DND-41 (cell line): ENCODE measurements around the gene CATSPER3.

Source experiments
- ATAC-seq: fragments of 200-7000 bp; cut with Tn5 transposase; 3 replicates; pipeline ENCODE4 v1.9.1; 2021; ENCODE audit warnings: low read depth; ENCODE audit not compliant: insufficient read depth
- DNase-seq: peaks from one replicate; pipeline ENCODE4 v3.0.0-alpha.2; 2020
- H2AFZ ChIP-seq: 2 replicates; pipeline ENCODE4 v1.6.0; 2012; ENCODE audit warnings: low read depth, low read length
- H3K27ac ChIP-seq: 2 replicates; pipeline ENCODE4 v1.5.1; 2012; ENCODE audit warnings: low read length, inconsistent platforms
- H3K27me3 ChIP-seq: fragments of 200-600 bp; sonication (generic); 2 replicates; pipeline ENCODE4 v1.6.0; 2012; ENCODE audit warnings: low read length, mild to moderate bottlenecking, inconsistent platforms; ENCODE audit not compliant: insufficient read depth, poor library complexity
- H3K36me3 ChIP-seq: 2 replicates; pipeline ENCODE4 v1.5.1; 2012; ENCODE audit warnings: low read length, inconsistent platforms; ENCODE audit not compliant: insufficient read depth
- H3K4me1 ChIP-seq: 2 replicates; pipeline ENCODE4 v1.5.1; 2012; ENCODE audit warnings: mild to moderate bottlenecking, low read length; ENCODE audit not compliant: insufficient read depth
- H3K4me2 ChIP-seq: 2 replicates; pipeline ENCODE4 v1.6.0; 2012; ENCODE audit warnings: mild to moderate bottlenecking, moderate library complexity, low read length, inconsistent platforms; ENCODE audit not compliant: insufficient read depth
- H3K4me3 ChIP-seq, 2 experiments: fragments of 200-600 bp in 1 of 2; shearing (Covaris generic) in 1 of 2; 2 replicates each; pipeline ENCODE4 v1.5.1; 2012 to 2016; ENCODE audit warnings: inconsistent platforms in 2 of 2, low read length in 2 of 2, mild to moderate bottlenecking in 2 of 2, low read depth in 1 of 2, moderate library complexity in 1 of 2
- H3K79me2 ChIP-seq: 2 replicates; pipeline ENCODE4 v1.6.0; 2012; ENCODE audit warnings: low read length, inconsistent platforms; ENCODE audit not compliant: insufficient read depth
- H3K9ac ChIP-seq: 2 replicates; pipeline ENCODE4 v1.6.0; 2012; ENCODE audit warnings: low read depth, mild to moderate bottlenecking, inconsistent platforms, low read length, moderate library complexity
- H3K9me3 ChIP-seq: 2 replicates; pipeline ENCODE4 v1.5.1; 2012; ENCODE audit warnings: low read length, moderate library complexity, mild to moderate bottlenecking, inconsistent platforms; ENCODE audit not compliant: insufficient read depth, severe bottlenecking
- H4K20me1 ChIP-seq: 2 replicates; pipeline ENCODE4 v1.6.0; 2012; ENCODE audit warnings: low read length; ENCODE audit not compliant: insufficient read depth
- EZH2 ChIP-seq: IDR thresholded peaks from 3 replicates; pipeline ENCODE4 v1.6.1; 2012; ENCODE audit warnings: borderline replicate concordance, low read depth, mild to moderate bottlenecking, moderate library complexity, low read length, inconsistent platforms; ENCODE audit not compliant: severe bottlenecking
- TF ChIP-seq, protein P1 (sequence below): IDR thresholded peaks from 2 replicates; pipeline ENCODE4 v1.5.1; 2012; ENCODE audit warnings: borderline replicate concordance, low read length, moderate library complexity, mild to moderate bottlenecking; ENCODE audit not compliant: poor library complexity, severe bottlenecking; ENCODE audit errors: extremely low read depth

Gene CATSPER3

DNA sequence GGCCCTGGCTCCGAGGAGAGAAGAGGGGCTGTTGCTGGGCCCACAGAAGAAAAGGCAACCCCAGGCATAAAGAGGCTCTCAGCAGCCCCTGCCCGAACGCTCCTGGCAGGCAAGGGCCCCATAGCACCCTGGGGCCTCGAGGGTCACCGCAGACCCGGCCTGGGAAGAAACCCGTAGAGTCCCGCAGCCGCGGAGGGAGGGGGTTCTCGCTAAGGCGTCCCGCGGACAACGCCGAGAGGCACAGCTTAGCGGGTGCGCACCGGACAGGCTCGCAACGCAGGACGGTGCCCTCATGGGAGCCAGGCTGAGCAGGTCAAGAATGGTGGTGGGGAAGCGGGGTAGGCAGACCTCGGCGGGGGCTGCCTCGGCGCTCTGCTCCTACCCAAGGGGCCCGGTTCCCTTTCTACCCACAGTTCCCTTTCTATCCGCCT lies 59.6 kb downstream of the CATSPER3 start:
- H3K79me2 ChIP-seq = peaks cover 17% of the 10 kb centered on the region
- ATAC-seq (no peak), DNase-seq (no peak)
- no peak overlapping the region for H3K9ac ChIP-seq
- no peak for TF ChIP-seq EZH2
- TF ChIP-seq, protein P1, sequence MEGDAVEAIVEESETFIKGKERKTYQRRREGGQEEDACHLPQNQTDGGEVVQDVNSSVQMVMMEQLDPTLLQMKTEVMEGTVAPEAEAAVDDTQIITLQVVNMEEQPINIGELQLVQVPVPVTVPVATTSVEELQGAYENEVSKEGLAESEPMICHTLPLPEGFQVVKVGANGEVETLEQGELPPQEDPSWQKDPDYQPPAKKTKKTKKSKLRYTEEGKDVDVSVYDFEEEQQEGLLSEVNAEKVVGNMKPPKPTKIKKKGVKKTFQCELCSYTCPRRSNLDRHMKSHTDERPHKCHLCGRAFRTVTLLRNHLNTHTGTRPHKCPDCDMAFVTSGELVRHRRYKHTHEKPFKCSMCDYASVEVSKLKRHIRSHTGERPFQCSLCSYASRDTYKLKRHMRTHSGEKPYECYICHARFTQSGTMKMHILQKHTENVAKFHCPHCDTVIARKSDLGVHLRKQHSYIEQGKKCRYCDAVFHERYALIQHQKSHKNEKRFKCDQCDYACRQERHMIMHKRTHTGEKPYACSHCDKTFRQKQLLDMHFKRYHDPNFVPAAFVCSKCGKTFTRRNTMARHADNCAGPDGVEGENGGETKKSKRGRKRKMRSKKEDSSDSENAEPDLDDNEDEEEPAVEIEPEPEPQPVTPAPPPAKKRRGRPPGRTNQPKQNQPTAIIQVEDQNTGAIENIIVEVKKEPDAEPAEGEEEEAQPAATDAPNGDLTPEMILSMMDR = no peak
- H3K36me3 ChIP-seq = peaks cover 35% of the 10 kb centered on the region
- no peak overlapping the region for H3K27ac ChIP-seq
- H3K9me3 ChIP-seq = no peaks in the 10 kb centered on the region
- H3K4me1 ChIP-seq = peaks cover 12% of the 10 kb centered on the region
- no peaks in the 10 kb centered on the region for H3K27me3 ChIP-seq
- no peak overlapping the region for H3K4me3 ChIP-seq
- H4K20me1 ChIP-seq = peaks cover 20% of the 10 kb centered on the region
- no peak overlapping the region for H2AFZ ChIP-seq
- no peak overlapping the region for H3K4me2 ChIP-seq

GRCh38 chr5:135027697-135028615 lies 60.2 kb downstream of the CATSPER3 start:
- no peak for DNase-seq
- no peaks in the 10 kb centered on the region for H3K27me3 ChIP-seq
- H3K4me2 ChIP-seq = no peak overlapping the region
- no peak overlapping the region for H3K9ac ChIP-seq
- peaks cover 20% of the 10 kb centered on the region for H4K20me1 ChIP-seq
- no peaks in the 10 kb centered on the region for H3K9me3 ChIP-seq
- no peak for TF ChIP-seq EZH2
- TF ChIP-seq, protein P1 = no peak
- peaks cover 24% of the 10 kb centered on the region for H3K79me2 ChIP-seq
- no peak overlapping the region for H3K4me3 ChIP-seq
- no peak overlapping the region for H3K27ac ChIP-seq
- peaks cover 35% of the 10 kb centered on the region for H3K36me3 ChIP-seq
- no peak overlapping the region for H2AFZ ChIP-seq
- ATAC-seq = no peak
- peaks cover 19% of the 10 kb centered on the region for H3K4me1 ChIP-seq

GRCh38 chr5:135028791-135029476 lies 61.2 kb downstream of the CATSPER3 start:
- Histone ChIP-seq H3K9ac (no peak overlapping the region), H3K4me2 (no peak overlapping the region), H3K27me3 (no peaks in the 10 kb centered on the region), H3K4me1 (peaks cover 23% of the 10 kb centered on the region), H3K79me2 (peaks cover 32% of the 10 kb centered on the region), H3K4me3 (no peak overlapping the region), H4K20me1 (peaks cover 20% of the 10 kb centered on the region), H2AFZ (no peak overlapping the region), H3K27ac (no peak overlapping the region), H3K9me3 (no peaks in the 10 kb centered on the region), H3K36me3 (peaks cover 35% of the 10 kb centered on the region)
- DNase-seq (no peak), ATAC-seq (no peak)
- TF ChIP-seq EZH2 = no peak
- TF ChIP-seq, protein P1 = no peak
